ENCODE data around the gene TBKBP1.

TBKBP1 gene

DNA sequence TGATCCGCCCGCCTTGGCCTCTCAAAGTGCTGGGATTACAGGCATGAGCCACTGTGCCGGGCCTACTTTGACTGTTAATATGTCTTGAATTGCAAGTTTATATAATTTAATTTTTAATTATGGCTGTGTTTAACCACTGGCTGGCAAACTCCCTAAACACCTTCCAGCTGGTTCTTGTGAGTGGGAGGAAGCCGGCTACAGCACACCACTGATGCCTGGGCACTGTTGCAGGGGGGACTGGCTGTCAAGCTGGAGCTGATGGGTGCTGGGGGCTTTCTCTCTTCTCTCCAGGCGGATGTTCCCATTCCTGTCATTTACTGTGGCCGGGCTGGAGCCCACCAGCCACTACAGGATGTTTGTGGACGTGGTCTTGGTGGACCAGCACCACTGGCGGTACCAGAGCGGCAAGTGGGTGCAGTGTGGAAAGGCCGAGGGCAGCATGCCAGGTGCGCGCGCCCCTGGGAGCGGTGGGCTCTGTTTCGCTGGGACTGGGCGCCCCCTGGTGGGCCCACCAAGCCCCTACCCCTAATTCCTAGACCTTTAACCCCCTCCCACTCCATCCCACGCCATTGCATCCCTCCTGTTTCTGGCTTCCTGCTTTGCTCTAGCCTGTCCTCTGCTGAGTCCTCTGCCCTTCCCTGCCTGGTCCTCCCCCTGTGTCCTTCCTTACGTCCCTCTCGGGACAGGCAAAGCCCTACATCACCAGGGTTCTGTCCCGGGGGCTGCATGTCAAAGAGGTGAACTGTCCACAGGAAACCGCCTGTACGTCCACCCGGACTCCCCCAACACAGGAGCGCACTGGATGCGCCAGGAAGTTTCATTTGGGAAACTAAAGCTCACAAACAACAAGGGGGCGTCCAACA lies 48.6 kb downstream of the TBKBP1 start:
- in situ Hi-C loops (cut with MboI; ENCODE audit: low pct_unique_long_range_greater_than_20kb, low sequenced_read_pairs, unreplicated experiment) = no loop called here
- peak; percentile 68 for DNase-seq (ENCODE audit: low spot score)
- TF ChIP-seq, protein P1, sequence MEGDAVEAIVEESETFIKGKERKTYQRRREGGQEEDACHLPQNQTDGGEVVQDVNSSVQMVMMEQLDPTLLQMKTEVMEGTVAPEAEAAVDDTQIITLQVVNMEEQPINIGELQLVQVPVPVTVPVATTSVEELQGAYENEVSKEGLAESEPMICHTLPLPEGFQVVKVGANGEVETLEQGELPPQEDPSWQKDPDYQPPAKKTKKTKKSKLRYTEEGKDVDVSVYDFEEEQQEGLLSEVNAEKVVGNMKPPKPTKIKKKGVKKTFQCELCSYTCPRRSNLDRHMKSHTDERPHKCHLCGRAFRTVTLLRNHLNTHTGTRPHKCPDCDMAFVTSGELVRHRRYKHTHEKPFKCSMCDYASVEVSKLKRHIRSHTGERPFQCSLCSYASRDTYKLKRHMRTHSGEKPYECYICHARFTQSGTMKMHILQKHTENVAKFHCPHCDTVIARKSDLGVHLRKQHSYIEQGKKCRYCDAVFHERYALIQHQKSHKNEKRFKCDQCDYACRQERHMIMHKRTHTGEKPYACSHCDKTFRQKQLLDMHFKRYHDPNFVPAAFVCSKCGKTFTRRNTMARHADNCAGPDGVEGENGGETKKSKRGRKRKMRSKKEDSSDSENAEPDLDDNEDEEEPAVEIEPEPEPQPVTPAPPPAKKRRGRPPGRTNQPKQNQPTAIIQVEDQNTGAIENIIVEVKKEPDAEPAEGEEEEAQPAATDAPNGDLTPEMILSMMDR (IDR thresholded peaks at IDR 0.05; ENCODE audit: extremely low read depth, insufficient read depth, missing control alignments) = peak; percentile 63

DNA sequence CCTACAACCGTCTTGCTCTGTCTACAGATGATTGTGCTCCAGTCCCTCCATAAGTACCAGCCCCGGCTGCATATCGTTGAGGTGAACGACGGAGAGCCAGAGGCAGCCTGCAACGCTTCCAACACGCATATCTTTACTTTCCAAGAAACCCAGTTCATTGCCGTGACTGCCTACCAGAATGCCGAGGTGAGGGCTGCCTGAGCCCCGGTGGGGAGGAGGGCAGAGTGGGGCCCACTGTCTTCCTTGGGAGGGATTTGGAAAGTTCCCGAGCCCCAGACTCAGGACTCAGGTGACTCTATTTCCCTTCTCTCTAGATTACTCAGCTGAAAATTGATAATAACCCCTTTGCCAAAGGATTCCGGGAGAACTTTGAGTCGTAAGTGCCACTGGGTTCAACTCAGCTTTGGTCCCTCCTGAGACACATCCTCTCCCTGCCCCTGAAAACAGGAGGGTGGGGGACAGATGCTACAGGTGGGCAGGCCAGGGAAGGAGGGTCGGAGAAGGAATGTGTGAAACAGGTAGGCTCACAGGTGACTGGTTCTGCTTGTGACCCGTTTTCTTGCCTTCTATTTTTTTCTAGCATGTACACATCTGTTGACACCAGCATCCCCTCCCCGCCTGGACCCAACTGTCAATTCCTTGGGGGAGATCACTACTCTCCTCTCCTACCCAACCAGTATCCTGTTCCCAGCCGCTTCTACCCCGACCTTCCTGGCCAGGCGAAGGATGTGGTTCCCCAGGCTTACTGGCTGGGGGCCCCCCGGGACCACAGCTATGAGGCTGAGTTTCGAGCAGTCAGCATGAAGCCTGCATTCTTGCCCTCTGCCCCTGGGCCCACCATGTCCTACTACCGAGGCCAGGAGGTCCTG lies 50.4 kb downstream of the TBKBP1 start:
- DNase-seq (ENCODE audit: low spot score) = no peak
- in situ Hi-C loops (cut with MboI; ENCODE audit: low pct_unique_long_range_greater_than_20kb, low sequenced_read_pairs, unreplicated experiment) = no loop called here
- TF ChIP-seq, protein P1 (IDR thresholded peaks at IDR 0.05; ENCODE audit: extremely low read depth, insufficient read depth, missing control alignments) = no peak

GRCh38 chr17:47745037-47745380 lies 51.0 kb downstream of the TBKBP1 start:
- TF ChIP-seq, protein P1 (IDR thresholded peaks at IDR 0.05; ENCODE audit: extremely low read depth, insufficient read depth, missing control alignments) = no peak
- in situ Hi-C loops (cut with MboI; ENCODE audit: low pct_unique_long_range_greater_than_20kb, low sequenced_read_pairs, unreplicated experiment) = no loop called here
- no peak for DNase-seq (ENCODE audit: low spot score)

DNA sequence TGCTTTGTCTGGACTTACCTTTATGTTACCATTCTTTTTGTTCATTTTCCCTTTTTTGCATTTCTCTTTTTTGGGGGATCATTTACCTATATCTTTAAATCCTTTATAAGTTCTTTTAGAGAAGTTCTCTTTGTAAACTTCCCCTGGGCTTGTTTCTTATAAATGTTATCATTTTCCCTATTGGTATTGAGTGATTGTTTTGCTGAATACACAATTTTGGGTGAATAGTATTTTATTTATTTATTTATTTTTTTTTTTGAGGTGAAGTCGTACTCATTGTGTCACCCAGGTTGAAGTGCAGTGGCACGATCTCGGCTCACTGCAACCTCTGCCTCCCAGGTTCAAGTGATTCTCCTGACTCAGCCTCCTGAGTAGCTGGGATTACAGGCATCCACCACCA lies 57.5 kb downstream of the TBKBP1 start:
- TF ChIP-seq, protein P1 (IDR thresholded peaks at IDR 0.05; ENCODE audit: extremely low read depth, insufficient read depth, missing control alignments) = no peak
- in situ Hi-C loops (cut with MboI; ENCODE audit: low pct_unique_long_range_greater_than_20kb, low sequenced_read_pairs, unreplicated experiment) = no loop called here
- DNase-seq (ENCODE audit: low spot score) = no peak

DNA sequence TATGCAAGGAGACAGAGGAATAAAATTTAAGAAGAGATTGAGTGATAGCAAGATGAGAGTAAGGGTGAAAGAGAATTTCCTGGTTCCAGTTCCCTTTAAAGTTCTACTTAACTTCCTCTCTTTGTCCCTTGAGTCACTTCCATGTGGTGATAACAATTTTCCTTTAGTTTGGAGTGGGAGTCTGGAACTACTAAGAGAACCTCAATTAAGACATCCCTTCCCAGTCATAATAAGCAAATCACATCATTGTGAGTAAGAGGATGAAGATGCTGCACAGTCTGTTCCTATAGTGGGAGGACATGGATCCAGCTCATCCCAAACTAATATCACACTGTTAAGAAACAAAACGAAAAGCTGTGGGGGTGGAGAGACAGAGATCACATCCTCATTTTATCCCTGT lies 63.4 kb downstream of the TBKBP1 start:
- no peak for DNase-seq (ENCODE audit: low spot score)
- TF ChIP-seq, protein P1 (IDR thresholded peaks at IDR 0.05; ENCODE audit: extremely low read depth, insufficient read depth, missing control alignments) = no peak
- in situ Hi-C loops (cut with MboI; ENCODE audit: low pct_unique_long_range_greater_than_20kb, low sequenced_read_pairs, unreplicated experiment) = no loop called here

DNA sequence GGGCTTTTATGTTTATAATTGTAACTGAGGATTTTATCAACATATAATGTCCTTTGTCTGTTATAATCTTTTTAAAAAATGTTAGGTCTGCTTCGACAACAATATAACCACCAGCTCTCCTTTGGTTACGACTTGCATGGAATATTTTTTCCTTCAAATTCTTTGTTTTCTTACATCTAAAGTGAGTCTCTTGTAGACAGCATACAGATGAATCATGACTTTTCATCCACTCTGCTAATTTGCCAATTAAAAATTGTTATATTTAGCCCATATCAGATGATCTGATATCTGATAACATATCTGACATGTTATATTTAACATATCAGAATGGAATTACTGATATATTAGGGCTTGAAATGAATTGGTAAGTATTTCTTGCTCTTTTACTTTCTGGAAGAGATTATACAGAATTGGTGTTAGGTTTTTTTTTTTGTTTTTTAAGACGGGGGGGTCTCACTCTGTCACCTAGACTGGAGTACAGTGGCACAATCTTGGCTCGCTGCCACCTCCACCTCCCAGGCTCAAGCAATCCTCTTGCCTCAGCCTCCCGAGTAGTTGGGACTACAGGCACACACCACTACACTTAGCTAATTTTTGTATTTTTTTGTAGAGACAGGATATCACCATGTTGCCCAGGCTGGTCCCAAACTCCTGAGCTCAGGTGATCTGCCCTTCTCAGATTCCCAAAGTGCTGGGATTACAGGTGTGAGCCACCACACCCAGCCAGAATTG lies 66.6 kb downstream of the TBKBP1 start:
- TF ChIP-seq, protein P1 (IDR thresholded peaks at IDR 0.05; ENCODE audit: extremely low read depth, insufficient read depth, missing control alignments) = no peak
- DNase-seq (ENCODE audit: low spot score) = no peak
- in situ Hi-C loops (cut with MboI; ENCODE audit: low pct_unique_long_range_greater_than_20kb, low sequenced_read_pairs, unreplicated experiment) = no loop called here

Measured in GM13977 (cell line).